DMS53 (cell line): Measurements from ENCODE around the gene EPM2AIP1.
A peak's percentile ranks its signal among the peaks of the same experiment; 100 is the strongest.
"Not testable (repeated sequence)": the region's sequence is repeated elsewhere in the genome, so short reads cannot be mapped to it uniquely, and the experiment has no call there.

ENCODE experiments used
- DNase-seq: peaks from one replicate; lab custom pipeline; 2025; lab: John Stamatoyannopoulos, UW

The EPM2AIP1 gene

DNA sequence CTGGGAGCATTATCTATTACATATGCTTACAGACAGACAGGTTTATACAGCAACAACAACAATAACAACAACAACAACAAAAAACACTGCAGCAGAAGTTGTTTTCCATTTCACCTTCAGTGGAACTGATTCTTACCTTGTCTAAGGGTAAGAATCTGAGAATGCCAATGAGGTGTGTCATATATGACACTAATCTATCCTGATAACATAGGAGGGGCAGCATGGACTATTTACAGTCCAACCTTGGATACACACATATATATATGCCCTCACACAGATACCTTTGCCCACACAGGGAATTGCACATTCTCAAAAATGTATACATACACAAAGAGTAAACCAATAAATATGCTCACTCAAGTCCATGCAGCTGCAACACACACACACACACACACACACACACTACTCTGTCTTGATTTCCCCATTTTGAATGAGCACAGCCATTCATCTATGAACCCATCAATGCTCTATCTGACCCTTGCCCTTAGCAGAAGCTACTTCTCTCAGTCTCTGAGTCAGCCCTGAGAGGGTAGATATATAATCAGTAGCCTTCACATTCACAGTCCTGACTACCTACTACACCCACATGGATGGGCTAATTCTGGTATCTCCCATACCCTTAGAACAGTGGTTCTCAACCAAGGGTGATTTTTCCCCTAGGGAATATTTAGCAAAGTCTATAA, 38.3 kb downstream of the EPM2AIP1 start:
- DNase-seq, result no peak

DNA sequence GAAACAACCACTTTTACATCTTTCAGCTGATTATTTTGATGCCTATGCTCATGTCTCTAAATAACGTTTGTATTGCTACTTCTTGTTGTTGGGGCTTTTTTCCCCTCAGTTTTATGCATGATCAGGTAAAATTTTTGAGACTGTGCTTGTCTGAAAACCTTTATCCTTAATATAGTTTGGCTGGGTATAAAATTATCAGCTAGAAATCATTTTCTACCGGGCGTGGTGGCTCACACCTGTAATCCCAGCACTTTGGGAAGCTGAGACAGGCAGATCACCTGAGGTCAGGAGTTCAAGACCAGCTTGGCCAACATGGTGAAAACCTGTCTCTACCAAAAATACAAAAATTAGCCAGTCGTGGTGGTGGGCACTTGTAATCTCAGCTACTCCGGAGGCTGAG, 45.1 kb downstream of the EPM2AIP1 start:
- DNase-seq, result not testable (repeated sequence)

DNA sequence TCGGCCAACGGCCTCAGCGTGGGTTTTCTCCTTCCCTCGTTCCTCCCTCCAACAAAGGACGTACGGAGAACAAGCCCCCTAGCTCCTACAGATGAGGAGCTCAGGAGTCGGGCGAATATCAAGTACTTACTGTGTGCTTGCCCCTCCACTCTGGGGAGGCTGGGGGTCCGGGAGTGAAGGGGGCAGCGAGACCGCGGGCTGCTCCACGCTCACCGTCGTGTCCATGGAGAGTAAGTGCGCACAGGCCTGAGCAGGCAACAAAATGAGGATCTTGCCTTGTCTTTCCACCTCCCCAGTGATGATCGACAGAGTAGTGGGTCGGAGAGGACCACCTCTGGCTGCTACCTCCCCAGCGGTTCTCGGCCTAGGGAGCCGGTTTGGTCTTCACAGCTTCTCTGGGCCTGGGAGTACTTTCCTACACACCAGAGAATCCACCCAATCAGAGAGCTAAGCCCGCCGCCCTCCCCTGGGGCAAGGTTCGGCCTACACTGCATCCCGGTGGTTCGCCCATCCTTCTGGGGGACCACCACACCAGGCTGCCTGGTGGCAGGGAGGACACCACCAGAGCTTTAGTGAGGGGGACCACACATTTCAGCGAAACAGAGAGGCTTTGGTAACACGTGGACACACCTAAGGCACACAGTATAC, 47.5 kb downstream of the EPM2AIP1 start:
- DNase-seq, result no peak

DNA sequence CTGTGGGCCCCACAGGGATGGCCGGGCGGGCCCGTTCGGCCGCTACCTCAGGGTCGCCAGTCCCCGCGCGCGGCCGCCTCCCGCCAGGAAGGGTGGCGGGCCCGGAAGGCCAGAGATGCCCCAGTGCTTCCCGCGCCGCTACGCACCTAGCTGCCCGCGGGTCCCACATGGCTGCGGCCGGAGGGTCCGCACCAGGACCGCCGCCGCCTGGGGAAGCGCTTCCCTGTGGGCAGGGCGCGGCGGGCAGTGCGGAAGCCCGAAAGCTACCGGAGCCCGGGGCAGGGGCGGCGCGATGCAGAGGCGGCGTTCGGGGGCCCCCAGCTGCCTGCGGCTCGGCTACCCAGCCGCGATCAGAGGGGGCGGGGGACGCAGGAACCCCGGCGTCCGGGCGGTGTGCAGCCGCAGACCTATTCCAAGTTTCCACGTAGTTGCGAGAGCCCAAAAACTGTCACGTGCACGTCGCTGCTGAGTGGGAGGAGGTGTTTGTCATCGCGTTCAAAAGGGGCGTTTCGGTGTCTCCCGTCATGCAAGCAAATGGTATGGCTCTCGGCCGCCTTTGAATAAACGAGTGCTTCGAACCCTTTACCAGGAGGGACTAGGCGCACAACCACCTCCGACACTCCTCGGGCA, 48.2 kb downstream of the EPM2AIP1 start, which contains the start of gene TRANK1:
TRANK1 (minus strand) TSS at position 414 of the 630 bp plus-strand sequence; CDS start at position 169, 245 bp downstream.
- peak; percentile 45 for DNase-seq

DNA sequence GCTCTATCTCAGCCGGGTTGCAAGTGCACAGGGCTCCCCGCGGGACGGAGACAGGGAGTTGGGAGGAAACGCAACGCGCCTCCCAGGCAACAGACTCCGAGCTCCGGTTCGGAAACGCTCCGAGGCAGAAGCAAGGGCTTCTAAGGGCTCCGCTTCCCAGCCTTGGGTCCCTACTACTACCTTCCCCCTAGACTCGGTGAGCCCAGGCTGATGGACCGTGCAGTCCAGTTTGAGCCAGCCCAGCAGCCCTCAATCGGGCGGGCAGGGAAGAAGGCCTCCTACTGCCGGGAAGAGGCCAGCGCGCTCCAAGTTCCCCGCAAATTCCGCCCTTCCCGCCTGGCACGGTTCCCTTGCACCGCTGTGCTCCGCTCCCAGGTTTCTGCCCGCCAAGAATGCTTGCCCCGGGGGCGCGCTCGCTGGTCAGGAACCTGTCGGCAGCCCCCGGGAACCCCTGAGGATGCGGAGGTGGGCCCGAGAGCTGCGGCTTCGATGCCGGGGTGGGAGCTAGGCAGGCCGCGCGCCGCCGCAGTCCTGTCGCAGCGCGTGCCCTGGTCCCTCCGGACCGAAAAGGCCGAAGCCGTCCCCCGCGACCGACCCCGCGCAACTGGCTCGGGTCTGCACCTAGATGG, 48.8 kb downstream of the EPM2AIP1 start:
- peak; percentile 50 for DNase-seq

DNA sequence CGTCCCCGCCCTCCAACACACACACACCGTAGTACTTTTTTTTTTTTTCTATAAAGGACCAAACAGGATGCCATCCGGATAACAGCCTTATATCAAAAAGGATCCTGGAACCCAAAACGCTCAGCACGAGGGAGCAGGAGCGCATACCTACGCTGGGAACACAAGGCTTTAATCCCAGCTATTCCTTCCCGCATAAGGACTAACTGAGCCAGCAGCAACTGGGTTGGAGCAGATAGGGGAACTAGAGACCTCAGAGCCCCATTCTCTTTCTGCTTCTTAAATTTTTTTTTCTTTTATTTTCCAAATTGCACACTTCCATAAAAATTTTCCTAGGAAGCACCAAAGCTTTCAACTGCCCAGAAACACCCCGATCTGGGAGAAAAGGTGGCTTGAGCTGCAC, 49.3 kb downstream of the EPM2AIP1 start:
- peak; percentile 11 for DNase-seq

DNA sequence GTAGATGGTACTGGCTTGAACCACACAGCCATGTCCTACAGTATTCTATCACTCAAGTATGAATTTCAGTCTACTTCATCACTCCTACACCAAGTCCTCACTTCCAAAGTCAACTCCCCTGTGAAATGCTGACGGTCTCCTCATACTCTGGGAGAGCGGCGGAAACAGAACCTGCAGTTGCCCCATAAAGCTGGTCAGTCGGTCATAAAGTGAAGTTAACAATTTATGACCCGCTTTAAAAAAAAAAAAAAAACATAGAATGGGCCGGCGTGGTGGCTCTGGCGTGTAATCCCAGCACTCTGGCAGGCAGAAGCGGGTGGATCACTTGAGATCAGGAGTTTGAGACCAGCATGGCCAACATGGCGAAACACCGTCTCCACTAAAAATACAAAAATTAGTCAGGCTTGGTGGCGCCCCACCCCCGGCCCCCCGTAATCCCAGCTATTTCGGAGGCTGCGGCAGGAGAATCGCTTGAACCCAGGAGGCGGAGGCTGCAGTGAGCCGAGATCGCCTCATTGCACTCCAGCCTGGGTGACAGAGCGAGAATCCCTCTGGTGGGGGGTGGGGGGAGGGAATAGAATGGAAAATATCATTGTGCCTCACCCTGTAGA, 50.2 kb downstream of the EPM2AIP1 start:
- DNase-seq, result no peak

DNA sequence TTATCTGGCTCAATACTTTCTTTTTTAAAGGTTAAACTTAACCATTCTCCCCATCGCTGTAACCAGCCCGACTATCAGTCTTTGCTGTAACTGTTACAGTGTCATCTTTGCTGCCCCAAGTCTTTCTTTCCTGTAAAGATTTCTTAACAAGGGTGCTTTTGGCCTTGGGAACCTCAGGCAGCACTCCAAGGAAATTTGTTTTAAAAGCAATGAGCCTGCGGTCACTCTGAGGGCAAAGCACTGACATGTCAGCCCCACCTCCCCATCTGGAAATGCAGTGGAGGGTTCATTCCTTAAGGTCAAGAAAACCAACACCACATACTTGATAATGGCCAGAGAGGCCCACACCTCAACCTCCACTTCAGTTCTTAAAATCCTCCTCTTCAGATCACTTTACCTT, 51.3 kb downstream of the EPM2AIP1 start:
- DNase-seq, result no peak

DNA sequence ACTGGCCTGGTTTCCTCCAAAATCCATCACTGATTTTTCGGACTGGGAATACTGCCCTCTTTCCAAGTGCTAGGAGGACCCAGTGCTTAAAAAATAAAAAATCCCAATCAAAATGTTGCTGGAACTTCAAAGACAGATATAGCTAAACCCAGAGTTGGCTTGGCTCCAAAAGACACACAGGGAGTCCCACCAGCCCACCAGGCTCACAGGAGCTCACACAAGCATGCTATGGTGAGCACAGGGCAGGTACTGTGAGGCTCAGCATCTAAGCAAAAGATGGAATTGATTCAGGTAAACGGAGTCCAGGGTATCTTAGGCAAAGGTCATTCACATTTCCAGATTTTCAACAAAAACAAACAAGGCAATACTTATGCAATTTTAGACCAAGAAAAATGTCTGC, 51.8 kb downstream of the EPM2AIP1 start:
- no peak for DNase-seq

DNA sequence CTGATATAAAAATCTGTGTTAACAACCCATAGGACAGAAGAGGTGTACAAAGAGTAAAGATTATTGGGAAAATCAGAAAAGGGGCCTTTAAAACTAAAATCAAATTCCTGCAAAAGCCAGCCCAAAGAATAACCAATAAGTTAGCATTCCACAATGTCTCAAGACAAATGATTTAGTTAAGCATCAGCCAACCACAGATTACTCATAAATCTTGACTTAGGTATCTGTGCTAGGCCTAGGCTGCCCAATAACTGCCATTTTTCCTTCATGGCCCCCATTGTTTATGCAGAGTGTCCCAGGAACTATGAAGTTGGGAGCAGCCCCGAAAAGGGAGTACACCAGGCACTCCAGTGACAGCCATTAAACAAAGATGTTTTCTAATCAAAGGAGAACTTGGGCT, 55.4 kb downstream of the EPM2AIP1 start:
- no peak for DNase-seq
